SW480 (cell line): ENCODE measurements around the gene GNAI2.
A peak's percentile ranks its signal among the peaks of the same experiment; 100 is the strongest.

Experiments used
- DNase-seq: peaks from one replicate; pipeline ENCODE4 v3.0.0-alpha.2; 2016; ENCODE audit warnings: low spot score

Gene GNAI2

DNA sequence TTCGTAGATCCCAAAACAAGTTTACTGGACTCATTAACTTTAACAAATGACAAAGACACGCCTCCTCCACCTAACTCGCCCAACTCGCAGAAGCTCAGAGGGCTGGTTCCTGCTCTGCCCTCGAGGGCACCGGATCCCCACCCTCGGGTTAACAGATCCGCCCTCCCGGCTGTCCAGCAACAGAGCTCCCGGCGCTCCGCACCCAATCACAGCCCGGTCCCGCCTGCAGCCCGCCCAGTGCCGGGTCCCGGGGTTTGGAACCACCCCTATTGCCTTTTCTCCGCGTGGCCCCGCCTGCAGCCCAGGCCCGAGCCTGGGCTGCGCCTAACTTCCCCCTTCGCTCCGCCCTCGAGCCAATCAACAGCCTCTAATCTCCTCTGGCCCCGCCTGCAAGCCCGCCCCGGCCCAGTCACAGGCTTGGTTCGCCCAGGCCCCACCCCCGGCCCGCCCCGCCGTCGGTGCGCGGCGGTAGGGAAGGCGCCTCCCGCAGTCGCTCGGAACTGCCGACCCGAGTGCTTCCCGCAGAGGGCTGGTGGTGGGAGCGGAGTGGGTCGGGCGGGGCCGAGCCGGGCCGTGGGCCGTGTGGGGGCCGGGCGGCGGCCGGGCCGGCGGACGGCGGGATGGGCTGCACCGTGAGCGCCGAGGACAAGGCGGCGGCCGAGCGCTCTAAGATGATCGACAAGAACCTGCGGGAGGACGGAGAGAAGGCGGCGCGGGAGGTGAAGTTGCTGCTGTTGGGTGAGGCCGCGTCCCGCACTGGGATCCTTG is at the start of gene GNAI2:
Gene GNAI2 (plus strand): TSS at position 489 of the 768 bp plus-strand sequence. CDS start 132 bp downstream, at position 621.
- DNase-seq, result peak; percentile 97

DNA sequence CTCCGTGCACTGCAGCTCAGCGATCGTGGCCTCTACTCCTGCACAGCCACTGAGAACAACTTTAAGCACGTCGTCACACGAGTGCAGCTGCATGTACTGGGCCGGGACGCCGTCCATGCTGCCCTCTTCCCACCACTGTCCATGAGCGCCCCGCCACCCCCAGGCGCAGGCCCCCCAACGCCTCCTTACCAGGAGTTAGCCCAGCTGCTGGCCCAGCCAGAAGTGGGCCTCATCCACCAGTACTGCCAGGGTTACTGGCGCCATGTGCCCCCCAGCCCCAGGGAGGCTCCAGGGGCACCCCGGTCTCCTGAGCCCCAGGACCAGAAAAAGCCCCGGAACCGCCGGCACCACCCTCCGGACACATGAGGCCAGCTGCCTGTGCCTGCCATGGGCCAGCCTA is 48.3 kb upstream of the GNAI2 start:
- DNase-seq, result no peak

DNA sequence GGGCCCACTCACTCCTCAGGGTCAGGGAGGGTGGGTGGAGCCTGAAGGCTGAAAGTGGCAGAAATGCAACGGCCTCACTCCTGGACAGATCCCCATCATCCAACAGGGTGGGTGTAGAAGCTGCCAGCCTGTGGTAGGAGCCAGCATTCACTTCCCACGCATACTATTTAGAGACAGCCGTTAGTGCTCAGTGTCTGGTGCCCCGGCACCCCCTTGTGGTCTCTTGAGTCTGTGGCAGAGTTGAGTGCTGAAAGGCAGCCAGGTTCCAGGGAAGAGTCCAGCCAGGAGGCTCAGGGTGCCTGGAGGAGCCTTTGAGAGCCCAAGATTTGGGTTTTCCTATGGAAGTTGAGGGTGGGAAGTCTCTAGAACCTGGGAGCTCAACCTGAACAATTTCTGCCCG is 46.7 kb upstream of the GNAI2 start:
- DNase-seq, result peak; percentile 86

DNA sequence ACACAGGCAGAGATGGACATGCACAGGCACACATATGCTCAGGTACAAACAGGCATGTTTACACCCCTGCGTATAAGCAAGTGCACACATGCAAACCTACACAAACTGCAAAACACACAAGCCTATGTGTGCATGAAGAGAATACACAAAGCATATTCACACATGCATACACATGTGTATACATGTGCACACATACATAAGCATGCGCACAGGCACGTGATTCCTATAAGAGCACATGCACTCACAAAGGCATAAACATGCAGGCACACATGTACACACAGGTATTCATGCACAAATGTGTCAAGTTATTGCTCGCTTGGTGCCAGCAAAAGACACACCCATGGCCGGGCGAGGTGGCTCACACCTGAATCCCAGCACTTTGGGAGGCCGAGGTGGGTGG is 46.0 kb upstream of the GNAI2 start:
- DNase-seq, result no peak

DNA sequence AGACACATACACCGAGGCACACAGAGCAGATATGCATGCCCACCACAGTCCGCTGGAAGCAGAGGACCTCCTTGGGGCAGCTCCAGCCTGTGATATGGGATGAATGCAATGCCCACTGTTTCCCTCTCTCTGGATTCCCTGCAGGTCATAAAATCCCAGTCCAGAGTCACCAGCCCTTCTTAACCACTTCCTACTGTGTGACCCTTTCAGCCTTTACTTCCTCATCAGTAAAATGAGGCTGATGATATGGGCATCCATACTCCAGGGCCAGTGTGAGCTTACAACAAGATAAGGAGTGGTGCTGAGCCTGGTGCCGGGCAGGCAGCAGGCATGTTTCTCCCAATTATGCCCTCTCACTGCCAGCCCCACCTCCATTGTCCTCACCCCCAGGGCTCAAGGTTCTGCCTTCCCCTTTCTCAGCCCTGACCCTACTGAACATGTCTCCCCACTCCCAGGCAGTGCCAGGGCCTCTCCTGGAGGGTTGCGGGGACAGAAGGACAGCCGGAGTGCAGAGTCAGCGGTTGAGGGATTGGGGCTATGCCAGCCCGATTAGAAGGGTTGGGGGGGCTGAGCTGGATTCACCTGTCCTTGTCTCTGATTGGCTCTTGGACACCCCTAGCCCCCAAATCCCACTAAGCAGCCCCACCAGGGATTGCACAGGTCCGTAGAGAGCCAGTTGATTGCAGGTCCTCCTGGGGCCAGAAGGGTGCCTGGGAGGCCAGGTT is 44.9 kb upstream of the GNAI2 start, which contains the start of gene GNAT1:
Gene GNAT1 (plus strand): TSS at position 675 of the 725 bp plus-strand sequence. CDS start 116 bp downstream, outside the sequence.
- DNase-seq, result no peak

DNA sequence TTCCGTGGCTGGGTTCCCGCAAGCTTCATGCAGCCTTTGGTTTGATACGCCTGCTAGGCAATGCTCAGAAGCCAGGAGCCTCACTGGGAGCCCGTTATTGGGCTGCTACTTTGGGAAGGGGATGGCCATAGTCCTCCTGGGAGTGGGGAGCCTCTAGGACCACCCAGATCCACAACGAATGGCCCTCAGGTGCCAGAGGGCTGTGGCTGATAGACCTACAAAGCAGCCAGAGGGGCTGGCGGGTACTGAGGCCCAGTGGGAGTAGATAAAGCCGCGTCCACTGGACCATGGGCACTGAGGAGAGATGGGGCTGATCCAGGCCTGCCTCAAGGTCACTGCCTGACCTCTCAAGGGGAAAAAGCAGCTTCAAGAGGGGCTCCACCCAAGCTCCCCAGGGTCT is 43.9 kb upstream of the GNAI2 start:
- DNase-seq, result no peak

DNA sequence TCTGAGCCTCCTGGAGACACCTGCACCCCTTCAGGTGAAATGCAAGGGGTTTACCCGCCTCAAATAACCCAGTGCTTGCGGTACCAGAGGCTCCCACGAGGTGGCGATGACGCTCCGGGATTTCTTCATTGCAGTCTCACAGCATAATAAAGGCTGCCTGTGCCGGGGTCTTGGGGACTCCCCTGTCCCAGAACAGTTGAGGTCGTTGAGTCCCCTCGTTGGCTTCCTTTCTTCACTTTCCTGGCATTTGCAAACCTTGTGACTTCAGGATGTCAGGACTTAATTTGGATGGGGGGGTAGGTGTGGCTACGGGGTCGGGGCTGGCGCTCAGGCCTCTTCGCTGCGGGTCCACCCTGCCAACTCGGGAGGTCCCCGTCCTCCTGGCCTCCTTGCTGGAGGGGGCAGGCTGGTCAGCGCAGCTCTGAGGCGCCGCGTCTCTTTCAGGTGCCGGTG is 43.3 kb upstream of the GNAI2 start:
- DNase-seq, result peak; percentile 54

DNA sequence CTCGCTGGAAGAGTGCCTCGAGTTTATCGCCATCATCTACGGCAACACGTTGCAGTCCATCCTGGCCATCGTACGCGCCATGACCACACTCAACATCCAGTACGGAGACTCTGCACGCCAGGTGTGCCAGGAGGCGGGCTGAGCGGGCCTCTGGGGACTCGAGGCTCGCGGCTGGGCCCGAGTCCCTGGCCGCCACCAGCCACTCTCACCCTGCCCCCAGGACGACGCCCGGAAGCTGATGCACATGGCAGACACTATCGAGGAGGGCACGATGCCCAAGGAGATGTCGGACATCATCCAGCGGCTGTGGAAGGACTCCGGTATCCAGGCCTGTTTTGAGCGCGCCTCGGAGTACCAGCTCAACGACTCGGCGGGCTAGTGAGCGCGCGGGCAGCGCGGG is 42.7 kb upstream of the GNAI2 start:
- no peak for DNase-seq

DNA sequence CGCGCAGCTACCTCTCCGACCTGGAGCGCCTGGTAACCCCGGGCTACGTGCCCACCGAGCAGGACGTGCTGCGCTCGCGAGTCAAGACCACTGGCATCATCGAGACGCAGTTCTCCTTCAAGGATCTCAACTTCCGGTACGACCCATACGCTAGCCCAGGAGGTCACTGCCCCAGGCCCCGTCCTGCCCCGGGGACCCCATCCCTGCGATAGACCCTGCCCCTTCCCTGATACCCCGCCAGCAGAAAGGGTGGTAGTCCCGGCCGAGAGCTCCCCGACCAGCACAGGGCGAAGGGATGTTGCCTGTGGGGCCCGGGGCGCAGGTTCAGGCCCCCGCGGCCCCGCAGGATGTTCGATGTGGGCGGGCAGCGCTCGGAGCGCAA is 42.3 kb upstream of the GNAI2 start:
- no peak for DNase-seq

DNA sequence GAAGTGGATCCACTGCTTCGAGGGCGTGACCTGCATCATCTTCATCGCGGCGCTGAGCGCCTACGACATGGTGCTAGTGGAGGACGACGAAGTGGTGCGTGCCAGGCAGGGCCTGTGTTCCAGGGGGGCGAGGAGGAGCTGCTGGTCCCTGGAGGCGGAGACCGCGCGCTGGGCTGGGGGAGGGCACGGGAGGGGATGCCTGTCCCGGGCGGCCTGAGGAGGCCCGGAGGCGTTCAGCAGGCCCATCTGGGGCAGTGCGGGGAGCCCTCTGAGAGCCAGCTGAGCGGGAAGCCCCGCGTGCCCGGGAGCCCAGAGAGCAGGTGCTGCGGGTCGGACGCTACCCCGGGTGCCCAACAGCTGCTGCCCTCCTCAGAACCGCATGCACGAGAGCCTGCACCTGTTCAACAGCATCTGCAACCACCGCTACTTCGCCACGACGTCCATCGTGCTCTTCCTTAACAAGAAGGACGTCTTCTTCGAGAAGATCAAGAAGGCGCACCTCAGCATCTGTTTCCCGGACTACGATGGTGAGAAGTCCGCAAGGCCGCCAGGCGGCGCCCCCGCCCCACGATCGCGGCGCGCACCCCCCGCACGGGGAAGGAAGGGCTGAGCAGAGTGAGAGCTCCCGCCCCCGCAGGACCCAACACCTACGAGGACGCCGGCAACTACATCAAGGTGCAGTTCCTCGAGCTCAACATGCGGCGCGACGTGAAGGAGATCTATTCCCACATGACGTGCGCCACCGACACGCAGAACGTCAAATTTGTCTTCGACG is 41.7 kb upstream of the GNAI2 start:
- no peak for DNase-seq

DNA sequence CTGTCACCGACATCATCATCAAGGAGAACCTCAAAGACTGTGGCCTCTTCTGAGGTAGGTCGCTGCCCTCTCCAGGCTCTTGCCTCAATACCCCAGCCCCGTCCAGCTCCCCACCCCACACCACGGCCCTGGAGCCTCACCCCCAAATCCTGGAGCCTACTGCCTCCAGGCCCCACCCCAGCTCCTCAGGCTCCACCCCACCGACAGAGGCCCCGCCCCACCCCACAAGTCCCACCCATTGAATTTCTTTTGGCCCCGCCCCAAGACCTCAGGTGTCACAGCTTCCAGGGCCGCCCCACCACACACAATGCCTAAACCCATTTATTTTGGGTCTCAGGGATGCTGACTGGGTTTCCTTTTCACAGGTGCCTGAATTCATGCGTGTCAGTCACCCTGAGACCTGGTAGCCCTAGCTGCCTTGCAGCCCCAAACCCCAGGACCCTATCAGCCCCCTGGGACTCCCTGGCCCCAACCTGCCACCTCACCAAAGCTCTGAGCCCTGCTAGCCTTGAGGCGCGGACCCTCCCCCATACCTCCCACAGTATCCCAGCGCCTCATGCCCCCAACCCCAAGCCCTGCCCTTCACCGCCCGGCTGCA is 41.0 kb upstream of the GNAI2 start:
- no peak for DNase-seq

DNA sequence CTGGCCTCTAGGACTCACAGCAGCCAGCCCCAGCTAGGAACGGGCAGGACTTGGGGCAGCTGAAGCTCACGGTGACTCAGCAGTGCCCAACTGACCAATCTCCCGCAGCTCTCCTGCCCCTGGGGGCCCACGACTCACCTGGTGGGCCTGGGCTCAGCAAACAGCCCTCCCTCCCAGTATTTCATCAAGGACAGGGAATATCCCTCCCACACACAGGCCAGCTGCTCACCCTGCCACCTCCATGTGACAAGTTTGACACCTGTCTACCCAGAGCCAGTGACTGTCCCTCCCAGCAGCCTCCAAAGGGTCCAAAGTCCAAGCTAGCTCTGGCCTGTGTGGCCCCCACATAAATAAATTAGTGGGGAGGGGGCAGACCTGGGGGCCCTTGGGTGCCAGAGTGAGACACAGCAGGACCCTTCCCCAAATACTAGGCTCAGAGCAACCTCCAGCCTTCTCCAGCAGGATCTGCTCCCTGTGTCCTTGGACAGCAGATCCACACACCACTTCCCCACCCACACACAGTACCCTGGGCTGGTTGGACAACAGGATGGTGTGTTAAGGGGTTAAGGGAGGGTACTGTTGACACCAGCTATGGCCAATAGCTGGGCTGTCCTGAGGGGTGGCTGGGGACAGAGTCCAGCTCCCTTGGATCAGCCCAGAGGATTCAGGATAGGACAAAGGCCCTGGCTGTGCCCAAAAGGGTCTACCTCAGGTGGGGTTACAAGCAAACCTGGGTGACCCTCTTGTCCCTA is 40.3 kb upstream of the GNAI2 start:
- peak; percentile 55 for DNase-seq

DNA sequence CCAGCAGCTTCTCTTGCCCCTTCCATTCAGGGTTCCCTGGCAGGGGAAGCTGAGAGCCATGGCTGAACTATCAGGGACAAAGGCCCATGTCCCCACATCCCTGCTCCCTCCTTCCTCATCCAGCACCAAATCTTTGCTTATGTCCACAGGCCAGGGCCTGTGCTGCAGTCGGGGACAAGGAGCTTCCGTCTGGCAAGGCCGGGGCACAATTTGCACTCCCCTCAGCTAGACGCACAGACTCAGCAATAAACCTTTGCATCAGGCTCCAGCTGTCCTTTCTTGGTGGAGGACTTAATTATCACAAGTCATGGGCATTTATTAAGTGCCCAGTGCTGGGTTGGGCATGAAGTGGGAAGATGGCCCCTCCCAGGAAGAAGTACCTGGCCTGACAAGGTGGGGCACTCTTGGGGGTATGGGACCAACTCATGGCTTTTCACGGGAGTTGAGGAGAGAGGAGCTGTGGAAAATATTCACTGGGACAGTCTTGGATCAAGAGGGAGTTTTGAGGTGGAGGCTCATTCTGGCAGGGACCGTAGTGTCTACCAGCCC is 39.7 kb upstream of the GNAI2 start:
- DNase-seq, result no peak

DNA sequence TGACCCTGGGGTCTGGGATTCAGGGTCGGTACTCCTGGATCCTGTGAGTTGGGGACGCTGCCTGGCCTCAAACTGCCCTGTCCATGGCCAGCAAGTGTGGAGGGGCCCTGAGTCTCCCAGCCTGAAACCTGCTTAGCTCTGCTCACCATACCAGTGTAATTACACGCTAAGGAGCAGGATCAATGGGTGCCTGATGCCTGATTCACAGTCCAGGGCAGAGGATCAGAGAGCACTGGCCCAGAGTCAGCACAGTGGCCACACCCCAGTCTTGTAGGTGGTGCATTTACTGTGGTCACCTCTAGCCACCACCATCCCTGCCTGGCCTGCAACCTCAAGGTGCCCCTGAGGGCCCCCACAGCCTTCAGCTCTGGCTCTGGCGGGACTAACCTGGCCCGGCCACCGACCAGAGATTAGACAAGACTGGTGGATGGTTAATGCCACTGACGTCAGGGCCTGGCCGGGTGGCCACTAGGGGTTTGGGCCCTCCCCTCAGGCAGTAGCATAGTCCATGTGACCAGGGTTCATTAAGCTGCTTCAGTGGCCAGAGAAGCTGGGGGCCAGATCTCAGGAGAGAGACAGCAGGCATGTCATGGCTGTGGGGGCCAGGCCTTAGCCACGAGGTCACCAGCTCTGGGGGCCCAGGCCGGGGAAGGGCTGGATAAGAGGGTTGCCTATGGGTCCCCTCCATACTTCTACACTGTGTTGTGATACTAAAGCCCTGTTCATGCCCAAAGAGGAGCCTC is 34.3 kb upstream of the GNAI2 start:
- DNase-seq, result peak; percentile 32

DNA sequence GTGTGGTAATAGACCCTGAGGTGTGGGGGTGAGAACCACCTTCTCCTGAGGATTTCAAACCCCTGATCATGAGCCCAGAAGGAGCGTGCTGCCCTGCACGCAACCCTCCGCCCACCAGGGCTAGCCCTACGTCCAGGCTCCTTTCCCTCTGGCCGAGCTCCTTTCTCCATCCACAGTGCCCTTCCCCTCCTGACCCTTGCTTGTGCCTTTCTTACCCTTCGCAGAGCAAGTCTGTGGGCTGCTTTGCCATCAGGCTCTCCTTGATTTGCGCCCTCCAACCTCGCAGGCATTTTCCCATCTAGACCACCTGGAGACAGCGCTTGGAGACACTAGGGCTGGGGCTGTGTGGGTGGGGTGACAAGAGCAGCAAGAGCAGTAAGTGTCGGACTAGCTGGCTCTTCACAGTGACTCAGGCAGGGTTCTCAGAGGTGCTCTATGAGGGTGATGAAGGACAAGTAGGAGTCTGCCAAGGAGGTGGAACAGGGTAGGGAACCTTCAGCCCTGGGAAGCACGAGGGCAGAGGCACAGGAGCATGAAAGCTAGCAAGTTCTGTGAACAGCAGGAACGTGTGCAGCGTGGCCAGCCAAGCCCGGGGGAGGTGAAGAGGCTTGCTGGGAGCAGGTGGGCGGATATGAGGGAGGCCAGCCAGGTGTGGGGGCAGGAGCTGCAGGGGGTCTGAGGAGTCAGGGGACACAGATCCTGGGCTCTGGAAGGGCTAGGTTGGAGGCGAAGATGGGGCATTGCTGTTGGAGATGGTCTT is 33.5 kb upstream of the GNAI2 start:
- no peak for DNase-seq

DNA sequence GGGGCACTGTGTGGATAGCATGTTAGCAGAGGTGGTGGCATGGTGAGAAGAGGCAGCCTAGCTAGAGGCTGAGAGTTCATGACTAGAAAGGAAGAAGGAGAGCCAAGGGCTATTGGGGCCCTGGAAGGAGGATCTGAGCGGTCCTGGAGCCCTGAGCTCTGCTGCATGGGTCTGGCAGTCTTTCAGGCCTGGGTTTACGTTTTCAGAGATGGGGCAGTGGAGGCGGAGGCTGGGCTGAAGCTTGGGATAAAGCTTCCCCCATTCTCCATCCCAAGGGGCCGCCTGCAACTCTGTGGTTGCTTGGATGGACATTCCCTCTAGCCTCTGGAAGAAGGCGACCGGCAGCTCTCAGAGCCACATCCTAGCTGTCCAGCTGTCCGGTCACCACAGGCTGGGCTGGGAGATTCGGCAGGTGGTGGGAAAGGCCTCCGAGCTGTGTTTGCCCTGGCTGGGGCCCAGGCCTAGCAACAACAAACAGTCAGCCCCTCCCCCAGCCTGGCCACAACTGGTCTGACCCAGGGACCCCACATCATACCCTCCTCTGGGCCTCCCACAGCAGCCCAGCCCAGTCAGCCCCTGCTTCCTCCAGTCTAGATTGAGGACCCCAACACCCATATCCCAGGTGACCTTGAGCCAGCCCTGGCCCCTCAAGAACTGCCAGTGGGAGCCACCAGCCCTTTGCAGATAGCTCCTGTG is 32.7 kb upstream of the GNAI2 start:
- no peak for DNase-seq

DNA sequence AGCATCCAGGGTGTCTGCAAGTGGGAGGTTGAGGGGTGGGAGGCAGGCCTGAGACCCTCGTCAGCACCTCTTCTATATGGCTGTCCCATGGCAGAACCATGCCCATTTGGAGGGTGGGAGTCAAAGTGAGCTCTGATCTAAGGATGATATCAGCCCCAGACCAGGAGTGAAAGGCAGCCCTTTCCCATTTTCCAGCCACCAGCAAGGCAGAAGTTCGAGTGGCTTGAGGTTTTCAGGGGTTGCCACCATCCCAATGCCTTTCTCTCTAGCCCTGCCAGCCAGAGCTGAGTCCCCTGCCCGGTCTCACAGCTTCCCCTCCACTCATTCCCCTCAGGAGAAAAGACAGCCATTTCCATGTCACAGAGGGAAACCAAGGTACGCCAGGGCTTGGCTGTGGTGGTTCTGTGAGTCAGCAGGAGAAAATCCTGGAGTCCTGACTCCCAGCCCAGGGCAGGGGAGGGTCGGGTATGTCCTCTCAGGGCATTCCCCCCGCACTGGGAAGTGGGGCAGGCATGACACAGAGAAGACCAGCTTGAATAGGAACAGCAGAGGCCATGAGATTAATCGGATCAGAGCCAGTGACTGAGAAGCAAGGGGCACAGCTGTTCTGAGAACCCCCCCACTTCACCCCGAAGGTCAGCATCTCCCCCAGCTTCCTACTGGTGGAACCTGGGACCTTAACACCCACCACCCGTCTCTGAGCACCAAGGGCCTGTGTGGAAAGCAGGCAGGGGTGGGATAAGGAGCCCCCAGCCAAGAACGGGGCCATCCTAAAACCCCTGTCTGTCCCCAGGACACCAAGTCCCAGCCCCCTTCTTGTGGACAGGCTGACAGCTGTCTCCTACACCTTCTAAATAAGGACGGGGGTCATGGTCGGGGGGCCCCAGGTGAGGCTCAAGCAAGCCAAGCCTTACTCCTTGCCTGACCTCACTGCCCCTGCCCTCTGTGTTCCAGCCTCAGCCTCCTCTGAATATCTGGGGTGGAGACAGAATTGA is 31.9 kb upstream of the GNAI2 start:
- DNase-seq, result no peak
